ENCODE results near the gene MDM2. TPM values are rescaled to one million over a fixed set of nuclear protein-coding genes. Genes with fewer than 3 reads are reported as not detected.

The MDM2 gene
- total and polyA plus RNA-seq, 9 of the 15 experiments (the other 6 are each of a cell fraction or from before 2014, with no cell fraction given) = 13.6 to 100 (median 49.0) TPM

GRCh38 chr12:68812553-68813241 is 4.7 kb downstream of the MDM2 start (continued):
- no peak for TF ChIP-seq TAF1 (IDR thresholded peaks at IDR 0.05; ENCODE audit: control insufficient read depth, extremely low read depth, insufficient read depth, low read length, severe bottlenecking)
- TF ChIP-seq PBX2 (CRISPR knock-in tag; IDR thresholded peaks at IDR 0.05; ENCODE audit: low read depth) = no peak
- TF ChIP-seq PBX2 (tag; conservative IDR thresholded peaks at IDR 0.05; ENCODE audit: low read depth) = peak; percentile 49; the same call in 1 of the 2 replicates
- TF ChIP-seq ETV5 (CRISPR knock-in tag; IDR thresholded peaks at IDR 0.05; ENCODE audit: low read depth) = no peak
- TF ChIP-seq SIRT6 (IDR thresholded peaks at IDR 0.05; ENCODE audit: low read depth, low read length) = no peak
- no peak for TF ChIP-seq HMG20A (CRISPR knock-in tag; conservative IDR thresholded peaks at IDR 0.05)
- TF ChIP-seq ARID4B (CRISPR knock-in tag; IDR thresholded peaks at IDR 0.05) = no peak
- no peak for TF ChIP-seq POLR2A (conservative IDR thresholded peaks at IDR 0.05)
- TF ChIP-seq PKNOX1 (IDR thresholded peaks at IDR 0.05) = peak; percentile 17; the same call in 1 of the 2 replicates
- no peak for TF ChIP-seq MIER1 (IDR thresholded peaks at IDR 0.05; ENCODE audit: low read depth)
- TF ChIP-seq ZNF707 (CRISPR knock-in tag; conservative IDR thresholded peaks at IDR 0.05) = no peak
- no peak for TF ChIP-seq ZNF212 (CRISPR knock-in tag; IDR thresholded peaks at IDR 0.05)
- TF ChIP-seq RBFOX2 (IDR thresholded peaks at IDR 0.05; ENCODE audit: low read depth, low read length) = 0 out of 2 replicates have a peak, but pooled peaks have one; percentile 10
- TF ChIP-seq RFX7 (CRISPR knock-in tag; IDR thresholded peaks at IDR 0.05) = no peak
- no peak for TF ChIP-seq ZNF592 (IDR thresholded peaks at IDR 0.05)

Data from K562 (cell line).